Activated naive CD8-positive, alpha-beta T cell treated with anti-CD3 and anti-CD28 coated beads, Interleukin-2, amount 10 ng/mL, durations not matched to agents 7 days and 5 days (primary cell): Measurements from ENCODE around the gene ENDOV. TPM values are rescaled to one million over a fixed set of nuclear protein-coding genes. Genes with fewer than 3 reads are reported as not detected.

Source experiments
- ATAC-seq: fragments of 150-1000 bp; cut with Tn5 transposase; one replicate; pipeline ENCODE4 v1.10.0; 2021; ENCODE audit warnings: low read depth, moderate library complexity
- POLR2A ChIA-PET: fragments of 350-600 bp; sonication (Branson Sonifier 250); formaldehyde crosslinking; loops from one replicate; lab custom pipeline; 2021; ENCODE audit warnings: antibody characterized with exemption; lab: Charles Lee
- DNase-seq: peaks from one replicate; pipeline ENCODE4 v3.0.0; 2021
- H3K27ac Mint-ChIP-seq: one replicate; pipeline ENCODE4 v1.8.0; 2022; ENCODE audit warnings: mild to moderate bottlenecking, mixed read lengths
- H3K27me3 Mint-ChIP-seq: one replicate; pipeline ENCODE4 v1.8.0; 2022; ENCODE audit warnings: mild to moderate bottlenecking, moderate library complexity, mixed read lengths
- H3K36me3 Mint-ChIP-seq: one replicate; pipeline ENCODE4 v1.8.0; 2021; ENCODE audit warnings: mild to moderate bottlenecking, mixed read lengths
- H3K4me1 Mint-ChIP-seq: one replicate; pipeline ENCODE4 v1.8.0; 2021; ENCODE audit warnings: mixed read lengths
- H3K4me3 Mint-ChIP-seq: one replicate; pipeline ENCODE4 v1.8.0; 2022; ENCODE audit warnings: mild to moderate bottlenecking, moderate library complexity, mixed read lengths
- H3K9me3 Mint-ChIP-seq: one replicate; pipeline ENCODE4 v1.8.0; 2021; ENCODE audit warnings: mixed read lengths
- total RNA-seq, 2 experiments: library from RNA; stranded (reverse); gene quantifications; one replicate each; pipeline ENCODE4 v1.2.3, GENCODE V29; 2021

The ENDOV gene
- total RNA-seq, 2 experiments from 2014 or later: 17.8 to 23.1 TPM

GRCh38 chr17:80466188-80466705 is 51.3 kb downstream of the ENDOV start:
- no peak for DNase-seq
- Mint-ChIP-seq H3K36me3 (no peaks in the 10 kb centered on the region), H3K27ac (no peak overlapping the region), H3K27me3 (peaks cover 33% of the 10 kb centered on the region), H3K9me3 (no peaks in the 10 kb centered on the region), H3K4me3 (no peak overlapping the region), H3K4me1 (peaks cover 4% of the 10 kb centered on the region)
- POLR2A ChIA-PET: no interaction called here
- ATAC-seq: no peak

- Mint-ChIP-seq H3K27me3 (peaks cover 45% of the 10 kb centered on the region), H3K4me1 (peaks cover 10% of the 10 kb centered on the region), H3K36me3 (no peaks in the 10 kb centered on the region), H3K27ac (no peak overlapping the region), H3K4me3 (no peak overlapping the region), H3K9me3 (no peaks in the 10 kb centered on the region)
- no peak for DNase-seq
- POLR2A ChIA-PET: interaction anchor here (0.6 to 1.6 kb wide), 2 partner anchors 13 to 646 kb away, joined by 5 read pairs; no protein-coding TSS in a partner anchor
- ATAC-seq: no peak
These were observed 53.3 kb downstream of the ENDOV start for GRCh38 chr17:80468242-80468641.

GRCh38 chr17:80468781-80469493 is 54.0 kb downstream of the ENDOV start:
- no peak overlapping the region for H3K27ac Mint-ChIP-seq
- no peak for ATAC-seq
- H3K4me1 Mint-ChIP-seq: peaks cover 7% of the 10 kb centered on the region
- no peak overlapping the region for H3K4me3 Mint-ChIP-seq
- no peak for DNase-seq
- POLR2A ChIA-PET: interaction anchor here (1.6 kb wide), 1 partner anchor 14 kb away, joined by 5 read pairs; no protein-coding TSS in a partner anchor
- H3K27me3 Mint-ChIP-seq: peaks cover 45% of the 10 kb centered on the region
- H3K9me3 Mint-ChIP-seq: no peaks in the 10 kb centered on the region
- H3K36me3 Mint-ChIP-seq: no peaks in the 10 kb centered on the region

GRCh38 chr17:80469667-80470066 is 54.7 kb downstream of the ENDOV start:
- peaks cover 52% of the 10 kb centered on the region for H3K27me3 Mint-ChIP-seq
- H3K9me3 Mint-ChIP-seq: no peaks in the 10 kb centered on the region
- no peaks in the 10 kb centered on the region for H3K36me3 Mint-ChIP-seq
- H3K27ac Mint-ChIP-seq: no peak overlapping the region
- H3K4me3 Mint-ChIP-seq: no peak overlapping the region
- peaks cover 9% of the 10 kb centered on the region for H3K4me1 Mint-ChIP-seq
- ATAC-seq (no peak), DNase-seq (no peak)
- POLR2A ChIA-PET: interaction anchor here (1.6 kb wide), 1 partner anchor 15 kb away, joined by 5 read pairs; no protein-coding TSS in a partner anchor

GRCh38 chr17:80470603-80471002 is 55.6 kb downstream of the ENDOV start:
- POLR2A ChIA-PET: no interaction called here
- Mint-ChIP-seq H3K4me1 (peaks cover 13% of the 10 kb centered on the region), H3K36me3 (no peaks in the 10 kb centered on the region), H3K9me3 (no peaks in the 10 kb centered on the region), H3K4me3 (no peak overlapping the region), H3K27me3 (peaks cover 62% of the 10 kb centered on the region), H3K27ac (no peak overlapping the region)
- ATAC-seq (no peak), DNase-seq (no peak)

- Mint-ChIP-seq H3K4me3 (no peak overlapping the region), H3K36me3 (no peaks in the 10 kb centered on the region), H3K9me3 (no peaks in the 10 kb centered on the region), H3K27me3 (peaks cover 56% of the 10 kb centered on the region), H3K4me1 (peaks cover 13% of the 10 kb centered on the region), H3K27ac (no peak overlapping the region)
- DNase-seq: no peak
- POLR2A ChIA-PET: interaction anchor here (1.7 kb wide), 1 partner anchor 17 kb away, joined by 6 read pairs; no protein-coding TSS in a partner anchor
- peak; percentile 24 for ATAC-seq
These were observed 57.0 kb downstream of the ENDOV start for GRCh38 chr17:80471922-80472321.

GRCh38 chr17:80472996-80473395 is 58.0 kb downstream of the ENDOV start:
- ATAC-seq: no peak
- H3K9me3 Mint-ChIP-seq: no peaks in the 10 kb centered on the region
- H3K36me3 Mint-ChIP-seq: no peaks in the 10 kb centered on the region
- H3K4me1 Mint-ChIP-seq: peaks cover 12% of the 10 kb centered on the region
- no peak overlapping the region for H3K27ac Mint-ChIP-seq
- POLR2A ChIA-PET: interaction anchor here (0.9 kb wide), 1 partner anchor 18 kb away, joined by 4 read pairs; no protein-coding TSS in a partner anchor
- no peak for DNase-seq
- no peak overlapping the region for H3K4me3 Mint-ChIP-seq
- H3K27me3 Mint-ChIP-seq: peaks cover 46% of the 10 kb centered on the region

GRCh38 chr17:80473701-80474100 is 58.7 kb downstream of the ENDOV start:
- peaks cover 43% of the 10 kb centered on the region for H3K27me3 Mint-ChIP-seq
- H3K36me3 Mint-ChIP-seq: no peaks in the 10 kb centered on the region
- ATAC-seq (no peak), DNase-seq (no peak)
- no peak overlapping the region for H3K27ac Mint-ChIP-seq
- H3K4me3 Mint-ChIP-seq: no peak overlapping the region
- POLR2A ChIA-PET: interaction anchor here (0.5 to 0.9 kb wide), 2 partner anchors 19 to 90 kb away, joined by 3 to 4 read pairs; no protein-coding TSS in a partner anchor
- peaks cover 12% of the 10 kb centered on the region for H3K4me1 Mint-ChIP-seq
- no peaks in the 10 kb centered on the region for H3K9me3 Mint-ChIP-seq

- POLR2A ChIA-PET: interaction anchor here (0.5 kb wide), 1 partner anchor 89 kb away, joined by 3 read pairs; no protein-coding TSS in a partner anchor
- Mint-ChIP-seq H3K27ac (no peak overlapping the region), H3K9me3 (no peaks in the 10 kb centered on the region), H3K4me1 (peaks cover 14% of the 10 kb centered on the region), H3K27me3 (peaks cover 43% of the 10 kb centered on the region), H3K36me3 (no peaks in the 10 kb centered on the region), H3K4me3 (peak overlapping the region; percentile 63)
- DNase-seq (no peak), ATAC-seq (no peak)
These were observed 59.4 kb downstream of the ENDOV start for GRCh38 chr17:80474231-80474960.

- no peak overlapping the region for H3K27ac Mint-ChIP-seq
- DNase-seq (peak; percentile 46), ATAC-seq (peak; percentile 11)
- H3K9me3 Mint-ChIP-seq: no peaks in the 10 kb centered on the region
- H3K36me3 Mint-ChIP-seq: no peaks in the 10 kb centered on the region
- H3K4me3 Mint-ChIP-seq: peak overlapping the region; percentile 63
- peaks cover 14% of the 10 kb centered on the region for H3K4me1 Mint-ChIP-seq
- peaks cover 50% of the 10 kb centered on the region for H3K27me3 Mint-ChIP-seq
- POLR2A ChIA-PET: interaction anchor here (0.6 to 0.9 kb wide), 2 partner anchors 21 to 516 kb away, joined by 3 to 4 read pairs; no protein-coding TSS in a partner anchor
These were observed 60.3 kb downstream of the ENDOV start for GRCh38 chr17:80474961-80475909.

- no peaks in the 10 kb centered on the region for H3K36me3 Mint-ChIP-seq
- H3K27ac Mint-ChIP-seq: no peak within 1 kb of the TSS
- peaks cover 57% of the 10 kb centered on the region for H3K27me3 Mint-ChIP-seq
- POLR2A ChIA-PET: interaction anchor here (0.6 to 1.8 kb wide), 3 partner anchors 21 to 515 kb away, joined by 3 to 9 read pairs (median 4); no protein-coding TSS in a partner anchor
- no peaks in the 10 kb centered on the region for H3K9me3 Mint-ChIP-seq
- peaks cover 14% of the 10 kb centered on the region for H3K4me1 Mint-ChIP-seq
- peak; percentile 28 for ATAC-seq
- peak within 1 kb of the TSS; percentile 63 for H3K4me3 Mint-ChIP-seq
- DNase-seq: peak; percentile 55
These were observed 61.2 kb downstream of the ENDOV start, which contains the start of gene NPTX1 for GRCh38 chr17:80475910-80476876. TSS of gene NPTX1 (minus strand) at chr17:80476607. CDS start at chr17:80476446, 161 bp downstream.
